Glomerular visceral epithelial cell (primary cell): ENCODE measurements around the gene DYRK1B.
"Not testable (repeated sequence)": the region's sequence is repeated elsewhere in the genome, so short reads cannot be mapped to it uniquely, and the experiment has no call there.

ENCODE experiments used
- DNase-seq: peaks from one replicate; pipeline ENCODE4 v3.0.0-alpha.2; 2016; ENCODE audit errors: extremely low spot score

DYRK1B gene

GRCh38 chr19:39833464-39834286 lies at the start of gene DYRK1B:
Gene DYRK1B (minus strand): TSS chr19:39834162. CDS start chr19:39831867, 2,295 bp downstream.
- DNase-seq: peak; percentile 98

- not testable (repeated sequence) for DNase-seq
Measured at GRCh38 chr19:39882645-39883044, 48.7 kb upstream of the DYRK1B start.

GRCh38 chr19:39881495-39882110 lies 47.6 kb upstream of the DYRK1B start:
- peak; percentile 48 for DNase-seq

GRCh38 chr19:39880241-39880640 lies 46.3 kb upstream of the DYRK1B start:
- DNase-seq: not testable (repeated sequence)

GRCh38 chr19:39879796-39880195 lies 45.8 kb upstream of the DYRK1B start:
- not testable (repeated sequence) for DNase-seq

- DNase-seq: not testable (repeated sequence)
Measured at GRCh38 chr19:39878866-39879265, 44.9 kb upstream of the DYRK1B start.

GRCh38 chr19:39878398-39878797 lies 44.4 kb upstream of the DYRK1B start:
- no peak for DNase-seq

GRCh38 chr19:39877982-39878381 lies 44.0 kb upstream of the DYRK1B start:
- DNase-seq: not testable (repeated sequence)

GRCh38 chr19:39877488-39877887 lies 43.5 kb upstream of the DYRK1B start:
- DNase-seq: not testable (repeated sequence)

GRCh38 chr19:39876486-39876885 lies 42.5 kb upstream of the DYRK1B start:
- DNase-seq: not testable (repeated sequence)

GRCh38 chr19:39875401-39875864 lies 41.5 kb upstream of the DYRK1B start:
- not testable (repeated sequence) for DNase-seq

- DNase-seq: no peak
Measured at GRCh38 chr19:39874404-39874803, 40.4 kb upstream of the DYRK1B start.

GRCh38 chr19:39873385-39873784 lies 39.4 kb upstream of the DYRK1B start:
- DNase-seq: no peak

- DNase-seq: no peak
Measured at GRCh38 chr19:39871886-39872866, 38.2 kb upstream of the DYRK1B start.

GRCh38 chr19:39871362-39871761 lies 37.4 kb upstream of the DYRK1B start:
- DNase-seq: no peak

- DNase-seq: no peak
Measured at GRCh38 chr19:39870171-39870971, 36.4 kb upstream of the DYRK1B start.

GRCh38 chr19:39867952-39868351 lies 34.0 kb upstream of the DYRK1B start:
- DNase-seq: no peak

GRCh38 chr19:39867133-39867532 lies 33.2 kb upstream of the DYRK1B start:
- DNase-seq: no peak

- no peak for DNase-seq
Measured at GRCh38 chr19:39865953-39866352, 32.0 kb upstream of the DYRK1B start.

- DNase-seq: no peak
Measured at GRCh38 chr19:39865186-39865585, 31.2 kb upstream of the DYRK1B start.

- no peak for DNase-seq
Measured at GRCh38 chr19:39864118-39864517, 30.2 kb upstream of the DYRK1B start.
